ENCODE measurements around the gene GYG2.

The GYG2 gene

GRCh38 chrX:2841537-2841936 lies 12.8 kb downstream of the GYG2 start:
- Histone ChIP-seq H3K36me3 (no peaks in the 10 kb centered on the region), H3K4me1 (no peaks in the 10 kb centered on the region), H3K27me3 (no peaks in the 10 kb centered on the region), H3K4me3 (ENCODE audit: low read depth, low read length) (no peak overlapping the region), H3K9me3 (no peaks in the 10 kb centered on the region)
- TF ChIP-seq CTCF (IDR thresholded peaks at IDR 0.05; ENCODE audit: low read depth, low read length) = no peak
- no peak for DNase-seq

- Histone ChIP-seq H3K4me1 (no peaks in the 10 kb centered on the region), H3K27me3 (no peaks in the 10 kb centered on the region), H3K9me3 (no peaks in the 10 kb centered on the region), H3K4me3 (ENCODE audit: low read depth, low read length) (no peak overlapping the region), H3K36me3 (no peaks in the 10 kb centered on the region)
- DNase-seq = no peak
- TF ChIP-seq CTCF (IDR thresholded peaks at IDR 0.05; ENCODE audit: low read depth, low read length) = no peak
Measured at GRCh38 chrX:2846992-2847391, 18.3 kb downstream of the GYG2 start.

DNA sequence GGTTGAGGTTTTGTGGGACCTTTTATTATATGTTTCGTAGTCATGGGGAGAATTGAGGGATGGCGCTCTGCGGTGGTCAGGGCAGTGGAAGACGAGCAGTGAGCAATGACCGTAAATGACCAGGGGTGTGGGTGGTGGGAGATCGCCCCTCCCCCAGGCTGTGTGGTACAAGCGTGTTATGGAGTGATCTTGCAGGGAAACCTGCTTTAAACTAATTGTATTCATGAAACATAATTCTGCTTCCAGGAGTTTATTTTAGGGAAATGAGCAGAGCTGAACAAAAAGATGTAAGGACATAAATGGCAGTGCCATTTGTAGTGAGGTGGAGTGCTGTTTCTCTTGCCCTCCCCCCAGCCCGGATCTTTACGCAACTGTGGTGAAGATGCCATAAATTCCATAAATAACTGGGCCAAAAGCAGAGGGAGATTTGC lies 20.2 kb downstream of the GYG2 start:
- Histone ChIP-seq H3K36me3 (no peaks in the 10 kb centered on the region), H3K4me3 (ENCODE audit: low read depth, low read length) (no peak overlapping the region), H3K4me1 (no peaks in the 10 kb centered on the region), H3K27me3 (no peaks in the 10 kb centered on the region), H3K9me3 (no peaks in the 10 kb centered on the region)
- no peak for TF ChIP-seq CTCF (IDR thresholded peaks at IDR 0.05; ENCODE audit: low read depth, low read length)
- DNase-seq = no peak

- no peaks in the 10 kb centered on the region for H3K9me3 ChIP-seq
- no peaks in the 10 kb centered on the region for H3K27me3 ChIP-seq
- no peak overlapping the region for H3K4me3 ChIP-seq (ENCODE audit: low read depth, low read length)
- no peaks in the 10 kb centered on the region for H3K4me1 ChIP-seq
- H3K36me3 ChIP-seq = no peaks in the 10 kb centered on the region
- DNase-seq = no peak
- TF ChIP-seq CTCF (IDR thresholded peaks at IDR 0.05; ENCODE audit: low read depth, low read length) = no peak
Measured at GRCh38 chrX:2854918-2855317, 26.2 kb downstream of the GYG2 start.

DNA sequence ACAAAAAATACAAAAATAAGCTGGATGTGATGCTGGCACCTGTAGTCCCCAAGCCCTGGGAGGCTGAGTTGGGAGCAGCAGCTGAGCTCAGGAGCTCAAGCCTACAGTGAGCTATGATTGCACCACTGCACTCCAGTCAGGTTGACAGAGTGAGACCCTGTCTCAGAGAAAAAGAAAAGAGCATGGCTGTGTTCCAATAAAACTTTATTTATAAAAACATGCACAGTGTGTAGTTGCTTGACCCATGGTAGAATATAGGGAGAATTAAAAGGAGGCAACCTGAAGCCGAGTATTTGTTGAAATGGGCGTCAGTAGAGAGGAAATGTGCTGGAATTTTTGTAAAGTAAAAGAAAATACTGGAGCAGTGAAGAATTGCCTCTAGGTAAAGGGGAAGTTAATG lies 27.0 kb downstream of the GYG2 start:
- Histone ChIP-seq H3K27me3 (no peaks in the 10 kb centered on the region), H3K4me3 (ENCODE audit: low read depth, low read length) (no peak overlapping the region), H3K9me3 (no peaks in the 10 kb centered on the region), H3K4me1 (no peaks in the 10 kb centered on the region), H3K36me3 (no peaks in the 10 kb centered on the region)
- TF ChIP-seq CTCF (IDR thresholded peaks at IDR 0.05; ENCODE audit: low read depth, low read length) = no peak
- DNase-seq = no peak

- no peak overlapping the region for H3K4me3 ChIP-seq (ENCODE audit: low read depth, low read length)
- H3K27me3 ChIP-seq = no peaks in the 10 kb centered on the region
- no peak for TF ChIP-seq CTCF (IDR thresholded peaks at IDR 0.05; ENCODE audit: low read depth, low read length)
- H3K36me3 ChIP-seq = no peaks in the 10 kb centered on the region
- no peaks in the 10 kb centered on the region for H3K4me1 ChIP-seq
- no peak for DNase-seq
- H3K9me3 ChIP-seq = no peaks in the 10 kb centered on the region
Measured at GRCh38 chrX:2857566-2857965, 28.8 kb downstream of the GYG2 start.

Data from BE2C (cell line).